Neural progenitor cell (in vitro differentiated cells): ENCODE data around the gene ERGIC1.

ENCODE experiments used
- EZH2phosphoT487 ChIP-seq: fragments of 200-600 bp; sonication (generic); IDR thresholded peaks from 2 replicates; pipeline ENCODE4 v1.6.1; 2017; ENCODE audit warnings: antibody characterized with exemption
- TF ChIP-seq, protein P1 (sequence below): fragments of 200-600 bp; sonication (generic); IDR thresholded peaks from 2 replicates; pipeline ENCODE4 v1.5.1; 2017; ENCODE audit warnings: antibody characterized with exemption, mild to moderate bottlenecking

DNA sequence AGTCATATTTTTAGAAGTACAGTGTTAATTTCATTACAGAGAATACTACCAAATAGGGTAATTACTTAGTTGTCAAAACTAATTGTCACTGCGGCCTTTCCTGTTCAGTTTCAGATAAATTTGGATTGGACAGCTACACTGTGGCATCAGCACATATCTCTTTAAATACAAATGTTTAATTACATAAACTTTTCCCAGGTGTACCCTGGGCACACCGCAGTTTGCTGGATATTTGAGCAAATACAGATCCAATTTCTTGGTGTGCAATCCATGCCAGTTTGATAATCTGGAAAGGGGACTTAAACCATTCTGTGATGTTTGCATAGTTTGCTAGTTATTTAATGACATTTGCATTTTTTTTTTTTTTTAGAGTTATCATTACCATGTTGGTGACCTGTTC, 160.4 kb downstream of the ERGIC1 start:
- TF ChIP-seq, protein P1, sequence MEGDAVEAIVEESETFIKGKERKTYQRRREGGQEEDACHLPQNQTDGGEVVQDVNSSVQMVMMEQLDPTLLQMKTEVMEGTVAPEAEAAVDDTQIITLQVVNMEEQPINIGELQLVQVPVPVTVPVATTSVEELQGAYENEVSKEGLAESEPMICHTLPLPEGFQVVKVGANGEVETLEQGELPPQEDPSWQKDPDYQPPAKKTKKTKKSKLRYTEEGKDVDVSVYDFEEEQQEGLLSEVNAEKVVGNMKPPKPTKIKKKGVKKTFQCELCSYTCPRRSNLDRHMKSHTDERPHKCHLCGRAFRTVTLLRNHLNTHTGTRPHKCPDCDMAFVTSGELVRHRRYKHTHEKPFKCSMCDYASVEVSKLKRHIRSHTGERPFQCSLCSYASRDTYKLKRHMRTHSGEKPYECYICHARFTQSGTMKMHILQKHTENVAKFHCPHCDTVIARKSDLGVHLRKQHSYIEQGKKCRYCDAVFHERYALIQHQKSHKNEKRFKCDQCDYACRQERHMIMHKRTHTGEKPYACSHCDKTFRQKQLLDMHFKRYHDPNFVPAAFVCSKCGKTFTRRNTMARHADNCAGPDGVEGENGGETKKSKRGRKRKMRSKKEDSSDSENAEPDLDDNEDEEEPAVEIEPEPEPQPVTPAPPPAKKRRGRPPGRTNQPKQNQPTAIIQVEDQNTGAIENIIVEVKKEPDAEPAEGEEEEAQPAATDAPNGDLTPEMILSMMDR = no peak
- TF ChIP-seq EZH2phosphoT487 = no peak
